Renal cortex interstitium (tissue), 15 donors: ENCODE results near the gene CHST8. TPM values are rescaled to one million over a fixed set of nuclear protein-coding genes. Genes with fewer than 3 reads are reported as not detected.
"Not testable (repeated sequence)": the region's sequence is repeated elsewhere in the genome, so short reads cannot be mapped to it uniquely, and the experiment has no call there.

Source experiments
- DNase-seq, 11 donors: peaks; one replicate each; pipeline ENCODE4 v3.0.0-alpha.2; 2013; ENCODE audit warnings: low read depth in 9 of 11, low spot score in 4 of 11; ENCODE audit errors: extremely low read depth in 1 of 11
- long read RNA-seq, 16 experiments: transcript quantifications; one replicate each; lab custom pipeline, GENCODE V29; 2026
- polyA plus RNA-seq, 3 donors: library from polyadenylated mRNA; unstranded; fragments of 120-200 nt; gene quantifications; one replicate each; pipeline ENCODE4 v1.2.1, GENCODE V29; 2013; ENCODE audit not compliant: insufficient read length in 3 of 3

CHST8 gene, protein sequence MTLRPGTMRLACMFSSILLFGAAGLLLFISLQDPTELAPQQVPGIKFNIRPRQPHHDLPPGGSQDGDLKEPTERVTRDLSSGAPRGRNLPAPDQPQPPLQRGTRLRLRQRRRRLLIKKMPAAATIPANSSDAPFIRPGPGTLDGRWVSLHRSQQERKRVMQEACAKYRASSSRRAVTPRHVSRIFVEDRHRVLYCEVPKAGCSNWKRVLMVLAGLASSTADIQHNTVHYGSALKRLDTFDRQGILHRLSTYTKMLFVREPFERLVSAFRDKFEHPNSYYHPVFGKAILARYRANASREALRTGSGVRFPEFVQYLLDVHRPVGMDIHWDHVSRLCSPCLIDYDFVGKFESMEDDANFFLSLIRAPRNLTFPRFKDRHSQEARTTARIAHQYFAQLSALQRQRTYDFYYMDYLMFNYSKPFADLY
- polyA plus RNA-seq = under 1 TPM; 0.09 to 0.44 (median 0.27) TPM
- long read RNA-seq, donor 1 = 0 reads
- long read RNA-seq, donor 2 = 0 reads
- long read RNA-seq, donor 3 = 0 reads
- long read RNA-seq, donor 4 = 0 reads
- long read RNA-seq, donor 5, partial matches to known transcripts = 0 of 2 reads
- long read RNA-seq, donor 5, other reads (novel, unspliced or antisense) = 0 of 2 reads
- long read RNA-seq, donor 6 = 0 reads
- long read RNA-seq, donor 7 = 0 reads
- long read RNA-seq, donor 8 = 0 reads
- long read RNA-seq, donor 9 = 0 reads
- long read RNA-seq, donor 10 = 0 reads
- long read RNA-seq, donor 11 = 0 reads
- long read RNA-seq, donor 12 = 0 reads
- long read RNA-seq, donor 13, partial matches to known transcripts = 0 of 2 reads
- long read RNA-seq, donor 13, other reads (novel, unspliced or antisense) = 0 of 2 reads
- long read RNA-seq, donor 14 = 0 reads
- long read RNA-seq, donor 15 = 0 reads
- long read RNA-seq, donor 16, partial matches to known transcripts = 0 of 2 reads
- long read RNA-seq, donor 16, other reads (novel, unspliced or antisense) = 0 of 2 reads

DNA sequence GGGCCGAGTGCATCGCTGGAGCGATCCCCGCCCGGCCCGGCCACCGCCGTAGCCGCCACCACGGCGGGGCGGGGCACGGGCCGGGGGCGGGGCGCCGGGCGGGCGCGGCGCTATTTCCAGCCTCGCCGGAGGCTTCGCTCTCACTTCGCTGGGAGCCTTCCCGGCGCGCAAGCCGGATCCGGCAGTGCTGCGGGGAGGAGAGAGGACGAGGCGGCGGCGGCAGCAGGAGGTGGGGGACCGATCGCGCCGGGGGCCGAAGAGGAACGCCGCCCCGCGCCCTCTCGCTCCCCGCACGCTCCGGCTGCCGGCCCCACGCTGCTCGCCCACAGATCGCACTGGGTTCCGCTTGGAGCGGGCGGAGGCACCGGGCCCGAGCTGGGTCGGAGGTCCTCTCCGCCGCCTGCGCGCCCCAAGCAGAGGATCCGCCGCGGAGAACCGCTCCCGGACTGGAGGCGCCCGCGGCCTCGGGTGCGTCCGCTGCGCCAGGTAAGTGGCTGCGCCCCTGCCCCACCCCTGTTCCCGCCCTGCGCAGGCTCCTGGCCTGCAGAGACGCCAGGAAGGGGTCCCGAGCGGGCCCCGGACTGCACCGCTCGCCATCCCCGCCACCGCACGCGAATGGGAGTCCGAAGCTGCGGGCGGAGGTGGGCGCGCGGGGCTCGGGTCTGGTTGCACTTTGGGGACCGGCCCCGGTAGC, at the start of gene CHST8:
Gene CHST8 (plus strand): TSS at position 143 of the 694 bp plus-strand sequence. CDS start 67,309 bp downstream, outside the sequence.
- DNase-seq = peak in 4 of 11 donors; percentile 21 to 32 (median 25)

DNA sequence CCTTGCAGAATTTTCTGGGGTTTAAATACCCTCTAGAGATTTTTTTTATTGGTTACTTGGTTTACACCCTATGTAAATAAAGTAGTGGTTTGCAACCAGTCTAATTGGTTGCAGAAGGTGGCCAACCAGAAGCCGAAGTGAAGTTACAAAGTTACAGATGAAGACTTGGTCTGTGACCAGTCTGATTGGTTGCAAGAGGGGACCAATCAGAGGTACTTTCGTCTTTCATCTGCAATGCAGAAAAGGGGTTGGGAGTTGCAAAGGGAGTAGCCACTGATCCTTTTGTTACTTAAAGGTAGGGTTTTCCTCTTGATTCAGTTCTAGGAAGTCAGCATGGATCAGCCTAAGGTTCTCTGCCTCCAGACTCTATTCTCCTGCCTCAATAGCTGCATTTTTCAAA, 48.8 kb upstream of the CHST8 start:
- DNase-seq = no peak

DNA sequence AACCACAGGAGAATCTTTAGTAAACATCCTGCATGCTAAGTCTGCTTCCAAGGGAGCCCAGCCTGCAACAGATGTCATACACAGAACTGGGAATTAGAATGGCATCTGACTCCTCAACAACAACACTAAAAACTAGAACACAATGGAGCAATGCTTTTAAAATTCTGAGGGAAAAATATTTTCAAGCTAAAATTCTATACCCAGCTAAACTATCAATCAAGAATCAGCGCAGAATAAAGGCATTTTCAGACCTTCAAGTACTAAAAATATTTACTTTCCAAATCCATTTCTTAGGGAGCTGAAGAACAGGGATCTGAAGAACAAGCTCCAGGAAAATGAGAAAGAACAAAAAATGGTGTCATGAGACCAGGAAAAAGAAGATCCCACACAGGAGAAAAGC, 46.9 kb upstream of the CHST8 start:
- DNase-seq = no peak

DNA sequence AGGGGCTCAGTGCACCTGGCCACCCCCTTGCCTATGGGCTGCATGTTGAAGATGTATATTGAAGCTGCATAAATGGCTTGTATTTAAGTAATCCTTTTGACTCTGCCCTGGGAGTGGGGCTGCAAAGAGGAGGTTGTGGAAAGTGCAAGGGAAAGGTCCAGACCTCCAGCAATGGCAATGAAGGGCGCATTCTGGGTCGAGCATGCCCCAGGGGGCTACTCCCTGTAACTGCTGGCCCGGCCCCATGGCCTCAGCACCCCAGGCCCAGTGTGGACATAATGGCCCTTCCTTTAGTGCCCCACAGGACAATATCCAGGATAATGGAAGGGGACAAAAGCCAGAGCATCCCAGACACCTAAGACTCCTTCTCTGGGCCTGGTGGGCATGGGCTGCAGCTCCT, 43.1 kb upstream of the CHST8 start:
- DNase-seq = no peak

DNA sequence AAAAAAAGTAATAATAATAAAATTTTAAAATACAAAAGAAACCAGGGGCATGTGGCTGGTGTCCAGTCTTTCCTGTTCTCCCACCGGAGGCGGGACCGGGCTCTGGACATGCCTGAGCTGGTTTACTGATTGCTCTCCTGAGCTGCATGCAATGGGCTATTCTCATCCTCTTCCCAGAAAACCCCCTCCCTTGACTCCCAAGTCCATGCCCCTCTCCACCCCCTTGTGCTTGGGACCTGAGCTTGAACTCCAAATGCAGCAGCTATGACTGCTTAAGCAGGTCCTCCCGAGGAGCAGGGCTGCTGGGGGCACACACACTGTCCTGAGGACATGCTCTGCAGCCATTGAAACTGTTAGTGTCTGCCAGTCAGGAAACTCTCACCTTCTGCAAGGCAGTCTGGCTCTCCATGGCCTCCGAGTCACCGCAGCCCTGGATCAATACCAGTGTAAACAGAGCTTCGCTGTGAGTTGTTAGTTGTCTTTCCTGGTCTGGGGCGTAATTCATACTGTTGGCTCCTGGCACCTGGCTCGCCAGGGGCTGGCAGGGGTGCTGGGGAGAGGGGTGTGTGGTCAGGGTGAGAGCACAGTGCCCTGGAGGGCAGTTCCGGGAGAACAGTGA, 41.6 kb upstream of the CHST8 start:
- DNase-seq = no peak

DNA sequence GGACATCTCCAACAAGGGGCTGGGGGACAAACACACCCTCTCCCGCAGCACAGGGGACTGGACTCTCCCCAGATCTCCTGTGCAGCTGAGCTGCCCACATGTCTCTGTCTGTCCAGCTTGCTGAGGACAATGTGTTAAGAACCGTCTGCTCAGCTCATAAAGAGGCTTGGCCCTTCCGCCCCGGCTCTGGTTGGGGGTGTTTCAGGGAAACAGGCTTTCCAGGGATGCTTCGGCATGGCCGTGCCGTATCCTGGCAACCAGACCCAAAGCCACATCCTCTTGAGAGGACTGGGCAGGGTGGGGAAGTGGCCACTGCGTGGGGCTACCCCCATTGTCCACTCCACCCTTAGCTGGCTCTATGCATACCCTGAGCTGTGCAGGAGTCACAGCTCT, 41.1 kb upstream of the CHST8 start:
- DNase-seq = no peak

DNA sequence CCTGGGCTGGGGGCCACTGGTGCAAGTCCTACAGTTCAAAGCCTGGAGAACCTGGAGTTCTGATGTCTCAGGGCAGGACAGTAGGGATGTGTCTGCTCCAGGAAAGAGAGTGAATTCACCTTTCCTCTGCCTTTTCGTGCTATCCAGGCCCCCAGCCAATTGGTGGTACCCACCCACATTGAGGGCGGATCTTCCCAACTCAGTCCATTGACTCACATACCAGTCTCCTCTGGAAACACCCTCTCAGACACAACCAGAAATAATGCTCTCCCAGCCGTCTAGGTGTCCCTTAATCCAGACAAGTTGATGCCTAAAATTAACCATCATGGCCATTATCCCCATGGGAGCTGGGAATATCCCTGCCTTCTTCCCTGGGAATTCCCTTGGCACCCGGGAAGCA, 38.8 kb upstream of the CHST8 start:
- DNase-seq = no peak

DNA sequence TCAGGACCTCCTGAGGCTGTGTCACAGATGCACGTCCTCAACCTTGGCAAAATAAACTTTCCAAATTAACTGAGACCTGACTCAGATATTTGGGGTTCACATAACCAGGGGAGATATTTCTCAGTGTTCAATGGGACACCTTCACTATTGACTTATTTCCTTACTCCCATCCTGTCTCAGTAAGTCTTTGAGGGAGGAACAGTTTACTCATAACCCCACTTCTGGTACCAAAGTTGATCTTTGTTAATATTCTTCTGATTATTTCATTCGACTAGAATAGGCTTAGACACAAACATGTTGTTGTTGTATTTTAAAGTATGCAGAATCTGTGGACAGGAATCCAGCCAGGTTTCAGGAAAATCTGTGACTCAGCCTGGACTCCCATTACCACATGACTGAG, 34.6 kb upstream of the CHST8 start:
- no peak for DNase-seq

DNA sequence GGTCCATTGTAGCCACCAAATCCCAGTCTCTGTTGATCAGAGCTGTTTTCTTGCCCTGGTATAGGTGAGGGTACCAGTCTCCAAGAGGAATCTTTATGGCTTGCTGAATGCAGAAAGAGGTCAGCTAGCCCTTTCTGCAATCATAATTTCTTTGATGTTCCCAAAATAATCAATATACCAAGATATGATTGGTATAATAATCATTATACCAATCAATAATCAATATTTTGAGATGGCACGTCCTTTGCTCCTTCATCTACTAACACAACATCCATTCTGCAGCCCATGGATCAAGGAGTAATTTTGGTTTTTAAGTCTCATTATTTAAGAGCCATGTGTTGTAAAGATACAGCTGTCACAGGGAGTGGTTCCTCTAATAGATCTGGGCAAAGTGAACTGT, 31.5 kb upstream of the CHST8 start:
- no peak for DNase-seq

DNA sequence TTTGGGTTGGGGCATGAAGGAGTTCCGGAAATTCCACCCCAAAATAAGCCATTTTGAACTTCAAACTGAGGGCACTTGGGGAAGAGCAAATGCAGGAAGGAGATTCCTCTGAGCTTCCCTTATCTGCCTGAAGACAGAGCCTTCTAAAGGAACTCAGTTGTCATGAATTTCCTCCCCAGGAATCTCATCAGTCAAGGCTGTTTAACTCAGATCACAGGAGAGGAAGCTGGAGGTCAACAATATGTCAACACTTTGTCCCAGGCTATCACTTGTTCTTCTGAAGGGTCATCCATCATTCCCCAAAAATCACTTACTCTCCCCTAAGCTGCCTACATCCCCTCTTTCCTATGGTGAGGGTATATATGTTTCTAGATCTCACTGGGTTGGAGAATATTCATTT, 26.0 kb upstream of the CHST8 start:
- no peak for DNase-seq

DNA sequence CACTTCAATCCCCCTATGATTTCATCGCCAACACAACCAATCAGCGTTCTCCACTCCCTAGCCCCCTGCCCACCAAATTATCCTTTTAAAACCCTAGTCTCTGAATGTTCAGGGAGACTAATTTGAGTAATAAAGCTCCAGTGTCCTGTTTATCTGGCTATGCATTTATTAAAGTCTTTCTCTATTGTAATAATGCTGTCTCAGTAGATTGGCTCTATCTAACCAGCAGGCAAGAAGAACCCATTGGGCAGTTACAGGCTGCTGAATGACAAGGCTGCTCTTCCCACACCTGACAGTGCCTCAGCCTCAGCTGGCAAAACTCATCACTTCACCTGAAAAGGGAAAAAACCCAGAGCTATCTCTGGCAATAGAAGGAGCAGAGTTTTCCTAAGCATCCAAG, 20.2 kb upstream of the CHST8 start:
- no peak for DNase-seq

DNA sequence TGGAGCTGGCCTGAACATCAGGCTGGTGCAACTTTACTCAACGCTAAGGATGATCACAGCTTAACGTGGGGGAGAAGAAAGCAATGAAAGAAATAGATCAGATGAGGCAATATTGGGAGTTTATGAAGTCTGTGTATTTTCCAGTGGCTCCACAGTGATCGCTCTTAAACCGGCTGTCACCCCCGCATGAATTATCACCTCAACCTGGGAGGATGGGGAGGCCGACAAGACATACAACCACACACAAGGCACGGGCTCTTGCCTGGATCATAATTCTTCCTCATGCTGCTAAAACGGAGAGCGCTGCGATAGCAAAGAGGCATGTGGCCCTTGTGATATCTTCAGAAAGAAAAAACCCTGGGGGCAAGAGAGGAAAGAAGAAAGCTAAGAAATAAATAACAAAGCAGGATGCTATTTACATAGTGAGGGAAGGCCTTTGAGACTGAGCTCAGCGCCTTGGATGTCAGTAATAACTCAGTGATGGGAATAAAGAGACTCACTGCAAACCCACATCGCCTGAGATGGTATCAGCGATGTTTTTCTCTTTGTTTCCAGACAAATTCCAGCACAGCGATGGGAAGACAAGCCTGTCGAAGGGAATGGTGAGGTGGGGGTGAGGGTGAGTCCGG, 19.1 kb upstream of the CHST8 start:
- no peak for DNase-seq

DNA sequence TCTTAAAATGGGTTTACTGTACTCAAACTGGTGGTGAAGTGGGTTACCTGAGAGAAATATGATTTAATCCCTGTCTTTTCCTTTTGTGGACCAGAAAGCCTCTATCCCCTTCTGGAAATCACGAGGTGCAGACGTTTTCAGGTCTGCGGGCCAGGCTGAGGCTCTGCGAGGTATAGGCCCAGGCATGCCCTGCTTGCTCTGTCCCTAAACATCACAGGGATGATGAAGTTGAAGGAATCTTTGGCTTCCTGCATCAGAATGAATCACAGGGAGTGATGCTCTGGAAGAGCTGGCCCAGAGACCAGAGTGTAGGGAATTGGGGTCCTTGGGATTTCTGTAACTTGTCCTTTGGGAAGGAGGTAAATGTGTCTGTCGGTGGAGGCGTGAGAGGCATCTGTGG, 18.4 kb upstream of the CHST8 start:
- no peak for DNase-seq

DNA sequence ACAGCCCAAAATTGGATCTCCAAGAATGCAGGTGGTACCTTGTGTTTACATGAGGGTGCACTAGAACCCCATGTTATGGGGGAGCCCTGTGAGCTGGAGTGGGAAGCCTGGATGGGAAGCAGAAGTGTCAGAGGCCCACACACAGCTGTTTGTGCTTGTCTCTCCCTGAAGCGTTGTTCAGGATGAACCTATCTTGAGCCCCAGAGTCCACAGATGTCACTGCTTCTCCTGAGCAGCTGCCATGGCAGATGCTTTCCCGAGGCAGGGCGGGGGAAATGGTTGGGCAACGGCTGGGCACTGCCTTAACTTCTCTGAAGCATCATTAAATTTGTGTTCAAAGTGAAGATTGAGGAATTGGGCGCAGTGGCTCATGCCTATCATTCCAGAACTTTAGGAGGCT, 17.1 kb upstream of the CHST8 start:
- no peak for DNase-seq

DNA sequence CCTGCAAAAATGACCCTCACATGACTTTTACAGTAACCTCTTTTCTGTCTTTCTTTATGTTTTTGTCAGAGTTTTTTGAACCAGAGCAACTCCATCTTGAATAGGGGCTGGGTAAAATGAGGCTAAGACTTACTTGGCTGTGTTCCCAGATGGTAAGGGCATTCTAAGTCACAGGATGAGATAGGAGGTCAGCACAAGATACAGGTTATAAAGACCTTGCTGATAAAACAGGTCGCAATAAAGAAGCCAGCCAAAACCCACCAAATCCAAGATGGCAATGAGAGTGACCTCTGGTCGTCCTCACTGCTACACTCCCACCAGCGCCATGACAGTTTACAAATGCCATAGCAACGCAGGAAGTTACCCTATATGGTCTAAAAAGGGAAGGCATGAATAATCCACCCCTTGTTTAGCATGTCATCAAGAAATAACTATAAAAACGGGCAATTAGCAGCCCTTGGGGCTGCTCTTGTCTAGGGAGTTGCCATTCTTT, 15.9 kb upstream of the CHST8 start:
- not testable (repeated sequence) for DNase-seq

DNA sequence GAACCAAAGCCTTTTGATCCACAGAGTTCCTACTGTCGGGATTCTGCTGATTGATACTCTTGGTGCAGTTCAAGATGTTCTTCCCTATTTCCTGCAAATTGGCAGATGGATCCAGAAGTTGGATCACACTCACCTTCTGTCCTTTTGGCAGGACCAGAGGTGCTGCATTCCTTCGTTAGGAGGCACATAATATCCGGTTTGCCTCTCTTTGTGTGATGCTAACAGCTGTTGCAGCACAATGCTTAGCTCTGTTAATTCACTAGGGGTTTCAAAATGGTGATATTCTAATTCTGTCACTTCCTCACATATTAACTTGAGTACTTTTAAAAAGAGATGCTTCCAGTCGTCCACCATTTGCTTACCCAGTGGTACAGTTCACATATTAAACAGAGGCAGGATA, 15.2 kb upstream of the CHST8 start:
- DNase-seq = no peak

DNA sequence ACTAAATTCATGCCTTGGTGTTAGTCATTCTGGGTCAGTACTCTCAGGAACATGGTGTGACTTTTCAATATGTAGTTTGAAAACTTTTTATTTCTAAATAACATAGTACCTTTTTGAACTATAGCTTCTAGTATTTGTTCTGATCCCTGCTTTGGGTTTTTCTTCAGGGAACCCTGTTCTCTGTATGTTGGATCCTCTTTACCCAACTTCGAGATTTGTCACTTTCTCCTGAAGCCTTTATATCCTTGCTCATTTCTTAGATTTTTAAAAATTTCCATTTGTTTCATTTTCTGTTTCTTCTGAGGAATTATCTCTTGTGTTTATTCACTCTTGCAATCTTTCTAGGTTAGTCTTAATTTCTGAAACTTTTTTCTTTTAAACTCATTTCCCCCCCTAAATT, 12.4 kb upstream of the CHST8 start:
- DNase-seq = no peak

DNA sequence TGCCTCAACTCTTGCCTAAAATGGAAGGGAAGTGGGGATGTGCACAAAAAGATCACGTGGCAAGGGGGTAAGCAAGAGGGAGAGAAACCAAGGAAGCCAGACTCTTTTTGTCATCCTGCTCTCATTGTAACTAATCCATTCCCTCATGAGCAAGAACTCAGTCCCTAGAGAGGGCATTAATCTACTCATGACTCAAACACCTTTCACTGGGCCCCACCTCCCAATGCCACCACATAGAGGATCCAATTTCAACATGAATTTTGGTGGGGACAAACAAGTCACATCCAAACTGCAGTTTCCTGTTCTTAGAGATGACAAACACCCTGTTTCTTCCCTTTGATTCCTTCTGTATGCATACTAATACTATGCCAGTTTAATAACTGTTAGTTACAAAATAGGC, 11.2 kb upstream of the CHST8 start:
- DNase-seq = no peak
